K562 (cell line): ENCODE measurements around the gene SLC1A4. TPM values are rescaled to one million over a fixed set of nuclear protein-coding genes. Genes with fewer than 3 reads are reported as not detected.

ENCODE experiments used
- CC2D1A ChIP-seq: fragments of 450-650 bp; IDR thresholded peaks from 2 replicates; pipeline ENCODE4 v1.6.1; 2017; ENCODE audit warnings: mild to moderate bottlenecking
- ELK3 ChIP-seq: fragments of 450-650 bp; formaldehyde crosslinking; IDR thresholded peaks from 2 replicates; pipeline ENCODE4 v1.4.0; 2020; ENCODE audit warnings: mild to moderate bottlenecking
- HDAC1 ChIP-seq, 2 experiments: fragments of 450-650 bp; IDR thresholded peaks; 2 replicates each; pipeline ENCODE4 v1.6.1; 2016 to 2017; ENCODE audit warnings: inconsistent platforms in 1 of 2, mild to moderate bottlenecking in 1 of 2, moderate library complexity in 1 of 2
- HNRNPH1 ChIP-seq: fragments of 200-400 bp; formaldehyde crosslinking; optimal IDR thresholded peaks from 2 replicates; pipeline ENCODE3; 2017; ENCODE audit warnings: low read depth, mild to moderate bottlenecking, low read length, moderate library complexity
- HSF4 ChIP-seq: fragments of 250-450 bp; sonication (Bioruptor Pico); IDR thresholded peaks from 2 replicates; pipeline ENCODE4 v2.1.2; 2022; ENCODE audit warnings: mild to moderate bottlenecking, moderate library complexity, borderline replicate concordance
- LCOR ChIP-seq: sonication (generic); formaldehyde crosslinking; IDR thresholded peaks from 2 replicates; pipeline ENCODE4 v1.8.0; 2022; ENCODE audit warnings: mild to moderate bottlenecking, missing genetic modification reagents
- PCBP2 ChIP-seq: fragments of 200-400 bp; formaldehyde crosslinking; IDR thresholded peaks from 2 replicates; pipeline ENCODE4 v1.6.1; 2018; ENCODE audit warnings: low read length, low read depth, mild to moderate bottlenecking, moderate library complexity; ENCODE audit not compliant: poor library complexity, severe bottlenecking
- RB1 ChIP-seq: fragments of 450-650 bp; IDR thresholded peaks from 2 replicates; pipeline ENCODE4 v1.6.1; 2017; ENCODE audit warnings: low read depth, mild to moderate bottlenecking
- RBFOX2 ChIP-seq: fragments of 200-400 bp; formaldehyde crosslinking; IDR thresholded peaks from 2 replicates; pipeline ENCODE4 v1.6.1; 2017; ENCODE audit warnings: low read depth, mild to moderate bottlenecking, low read length, moderate library complexity
- SMC3 ChIP-seq: conservative IDR thresholded peaks from 2 replicates; pipeline ENCODE4 v1.6.1; 2011; ENCODE audit warnings: low read depth, low read length, improper control_type of control experiment; ENCODE audit not compliant: insufficient read depth
- SREBF2 ChIP-seq: sonication (generic); formaldehyde crosslinking; IDR thresholded peaks from 2 replicates; pipeline ENCODE4 v1.4.0; 2020; ENCODE audit warnings: mild to moderate bottlenecking, missing genetic modification reagents
- SRSF1 ChIP-seq: fragments of 200-400 bp; formaldehyde crosslinking; IDR thresholded peaks from 2 replicates; pipeline ENCODE4 v1.6.1; 2017; ENCODE audit warnings: mild to moderate bottlenecking, low read depth, low read length, moderate library complexity
- TCF7 ChIP-seq: sonication (generic); IDR thresholded peaks from 2 replicates; pipeline ENCODE4 v1.6.1; 2016; ENCODE audit warnings: antibody characterized with exemption, borderline replicate concordance
- THRAP3 ChIP-seq: fragments of 450-650 bp; IDR thresholded peaks from 2 replicates; pipeline ENCODE4 v1.6.1; 2016; ENCODE audit warnings: mild to moderate bottlenecking, inconsistent platforms, borderline replicate concordance
- ZBTB9 ChIP-seq: fragments of 450-650 bp; formaldehyde crosslinking; IDR thresholded peaks from 2 replicates; pipeline ENCODE4 v1.4.0; 2020; ENCODE audit warnings: mild to moderate bottlenecking, moderate library complexity
- ZHX1 ChIP-seq: fragments of 150-350 bp; conservative IDR thresholded peaks from 2 replicates; pipeline ENCODE4 v1.6.1; 2014; ENCODE audit warnings: low read length
- ZNF592 ChIP-seq: fragments of 450-650 bp; IDR thresholded peaks from 2 replicates; pipeline ENCODE4 v1.6.1; 2017; ENCODE audit warnings: antibody characterized with exemption, mild to moderate bottlenecking
- polyA plus RNA-seq, 8 experiments: library from polyadenylated mRNA; depleted of rRNA in 4 of 8; stranded (reverse) in 5 of 8; unstranded in 3 of 8; fragments of >200 nt; fragmentation: Nextera tagmentation in 2 of 8; fragmentation: Illumina TruSeq in 1 of 8; extraction: Ambion mirVana in 2 of 8; extraction: Trizol in 1 of 8; gene quantifications; 2 replicates each; pipeline versions ENCODE4 v1.2.1 to v1.2.3, GENCODE V29; 2011 to 2014; ENCODE audit warnings: inconsistent platforms in 1 of 8, missing spikeins in 1 of 8
- total RNA-seq, 7 experiments: library from RNA; depleted of rRNA in 6 of 7; stranded (reverse); fragments of >200 nt in 6 of 7; fragmentation: Illumina TruSeq in 2 of 7; extraction: Trizol in 2 of 7; gene quantifications; 2 replicates each; pipeline versions ENCODE4 v1.2.1 to v1.2.3, GENCODE V29; 2011 to 2021; ENCODE audit warnings: low replicate concordance in 1 of 7

The SLC1A4 gene
- total and polyA plus RNA-seq, 9 of the 15 experiments (the other 6 are each of a cell fraction or from before 2014, with no cell fraction given) = 4.4 to 24.0 (median 10.9) TPM

GRCh38 chr2:64988420-64989125, 626 bp upstream of the SLC1A4 start (continued):
- TF ChIP-seq HDAC1 (IDR thresholded peaks at IDR 0.05) = peak in 1 of 2 experiments; percentile 34; a peak in 1 of 4 replicates
- peak; percentile 86 for TF ChIP-seq RBFOX2
- no peak for TF ChIP-seq TCF7
- no peak for TF ChIP-seq SMC3
- no peak for TF ChIP-seq ZNF592
- peak; percentile 32; the same call in 1 of the 2 replicates for TF ChIP-seq LCOR (CRISPR knock-in tag)
- no peak for TF ChIP-seq SRSF1
- TF ChIP-seq SREBF2 (CRISPR knock-in tag) = no peak
- TF ChIP-seq HNRNPH1 = no peak
- peak; percentile 30; the same call in 1 of the 2 replicates for TF ChIP-seq RB1
- TF ChIP-seq ZBTB9 (CRISPR knock-in tag) = 0 out of 2 replicates have a peak, but pooled peaks have one; percentile 35
- peak; percentile 15 for TF ChIP-seq PCBP2
- TF ChIP-seq HSF4 (CRISPR knock-in tag) = no peak
- no peak for TF ChIP-seq CC2D1A
- TF ChIP-seq ZHX1 = no peak
- no peak for TF ChIP-seq THRAP3
- TF ChIP-seq ELK3 = no peak
